Tongue (tissue), 2 donors: ENCODE results near the gene HOXA13. TPM values are rescaled to one million over a fixed set of nuclear protein-coding genes. Genes with fewer than 3 reads are reported as not detected.

Experiments
- DNase-seq: peaks from one replicate; pipeline ENCODE4 v3.0.0-alpha.2; 2015
- total RNA-seq: library from RNA; depleted of rRNA; stranded (reverse); fragments of >200 nt; gene quantifications from one replicate; pipeline ENCODE4 v1.2.3, GENCODE V29; 2014

HOXA13 gene
- total RNA-seq, 1 donor from 2014 or later, result not detected

- DNase-seq, result no peak
Observed at GRCh38 chr7:27159266-27160144, 40.4 kb downstream of the HOXA13 start.

GRCh38 chr7:27158436-27159265, 41.2 kb downstream of the HOXA13 start:
- no peak for DNase-seq

DNA sequence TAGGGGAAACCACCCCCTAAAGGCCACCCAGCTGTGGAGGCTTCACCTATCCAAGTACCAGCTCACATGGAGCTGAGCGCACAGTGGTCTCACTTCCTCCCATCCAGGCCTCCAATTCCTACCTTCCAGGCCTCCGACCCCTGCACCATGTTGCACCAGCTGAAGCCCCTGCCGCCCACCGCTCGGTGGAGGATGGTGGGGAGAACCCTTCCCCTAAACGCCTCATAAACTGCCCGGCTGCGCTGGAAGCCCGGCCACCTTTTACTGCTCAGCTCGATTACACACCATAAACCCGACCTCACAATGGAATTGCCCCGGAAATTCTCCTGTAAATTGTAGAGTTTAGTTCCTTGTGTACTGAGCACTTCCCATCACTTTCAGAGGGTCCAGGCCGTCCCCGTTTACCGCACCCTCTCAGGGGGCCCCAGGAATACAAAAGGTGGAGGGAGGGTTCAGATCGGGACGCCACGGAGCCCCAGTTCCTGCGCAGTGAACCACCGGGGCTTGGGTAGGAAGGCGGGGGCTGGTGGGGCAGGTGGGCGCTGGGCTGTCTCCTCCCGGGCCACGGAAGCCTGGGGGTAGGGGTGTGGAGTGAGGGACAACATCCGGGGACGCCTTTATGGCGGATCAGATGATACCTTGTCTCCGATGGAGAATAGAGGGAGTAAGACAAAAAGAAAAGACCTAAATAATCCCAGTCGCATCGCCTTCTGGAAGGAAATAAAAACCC, 42.0 kb downstream of the HOXA13 start:
- no peak for DNase-seq

DNA sequence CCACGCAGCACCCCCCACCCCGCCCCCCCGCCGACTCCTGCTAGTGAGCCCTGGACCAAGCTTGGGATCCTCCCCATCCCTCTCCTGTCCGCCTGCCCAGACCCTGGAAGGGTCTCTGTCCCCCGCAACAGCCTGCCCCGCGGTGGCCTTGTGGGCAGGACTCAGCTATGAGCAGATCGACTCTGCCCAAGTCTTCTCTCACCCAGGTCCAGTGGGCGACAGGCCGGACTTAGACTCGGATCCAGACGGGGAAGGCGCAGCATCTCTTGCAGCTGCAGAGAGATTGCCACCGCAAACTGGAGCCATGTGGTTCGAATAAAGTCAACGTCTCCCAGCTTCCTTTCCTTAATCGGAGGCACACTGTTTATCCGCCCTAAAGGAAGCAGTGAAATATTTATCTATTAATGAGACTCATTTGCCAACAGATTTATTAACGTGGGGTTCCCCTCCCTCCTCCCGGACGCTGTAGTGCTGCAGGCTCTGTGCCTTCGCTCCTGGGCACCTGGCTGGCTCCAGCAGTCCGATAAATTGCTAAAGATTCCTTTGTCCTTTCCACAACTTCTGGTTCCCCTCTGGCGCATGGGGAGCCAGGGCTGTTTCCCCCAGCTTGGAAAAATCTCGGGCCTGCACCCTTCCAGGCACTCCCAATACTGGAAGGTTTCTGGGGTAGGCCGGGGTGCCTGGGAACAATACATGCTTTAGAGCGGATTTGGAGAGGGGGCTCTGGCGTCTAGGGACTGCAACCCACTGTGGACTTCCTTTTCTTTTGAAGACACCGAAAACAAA, 42.8 kb downstream of the HOXA13 start:
- no peak for DNase-seq

DNA sequence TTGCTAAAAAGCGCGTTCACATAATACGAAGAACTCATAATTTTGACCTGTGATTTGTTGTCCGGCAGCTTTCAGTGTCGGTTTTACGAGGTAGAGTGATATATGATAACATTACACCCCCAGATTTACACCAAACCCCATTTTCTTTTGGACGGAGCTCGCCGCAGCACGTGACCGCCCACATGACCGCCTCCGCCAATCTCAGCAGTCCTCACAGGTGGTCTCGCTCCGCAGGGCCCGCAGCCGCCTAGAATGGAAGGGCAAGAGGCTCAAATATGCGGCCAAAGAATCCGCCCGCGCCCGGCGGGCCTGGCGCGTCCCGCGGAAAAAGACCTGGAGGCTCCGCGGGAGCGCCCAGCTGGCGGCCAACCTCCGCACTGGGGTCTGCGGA, 43.4 kb downstream of the HOXA13 start, which contains the start of gene HOXA7:
Gene HOXA7, minus strand, starts transcription at position 168 of the 391 bp plus-strand sequence. Its CDS starts 130 bp downstream, at position 38.
- no peak for DNase-seq

DNA sequence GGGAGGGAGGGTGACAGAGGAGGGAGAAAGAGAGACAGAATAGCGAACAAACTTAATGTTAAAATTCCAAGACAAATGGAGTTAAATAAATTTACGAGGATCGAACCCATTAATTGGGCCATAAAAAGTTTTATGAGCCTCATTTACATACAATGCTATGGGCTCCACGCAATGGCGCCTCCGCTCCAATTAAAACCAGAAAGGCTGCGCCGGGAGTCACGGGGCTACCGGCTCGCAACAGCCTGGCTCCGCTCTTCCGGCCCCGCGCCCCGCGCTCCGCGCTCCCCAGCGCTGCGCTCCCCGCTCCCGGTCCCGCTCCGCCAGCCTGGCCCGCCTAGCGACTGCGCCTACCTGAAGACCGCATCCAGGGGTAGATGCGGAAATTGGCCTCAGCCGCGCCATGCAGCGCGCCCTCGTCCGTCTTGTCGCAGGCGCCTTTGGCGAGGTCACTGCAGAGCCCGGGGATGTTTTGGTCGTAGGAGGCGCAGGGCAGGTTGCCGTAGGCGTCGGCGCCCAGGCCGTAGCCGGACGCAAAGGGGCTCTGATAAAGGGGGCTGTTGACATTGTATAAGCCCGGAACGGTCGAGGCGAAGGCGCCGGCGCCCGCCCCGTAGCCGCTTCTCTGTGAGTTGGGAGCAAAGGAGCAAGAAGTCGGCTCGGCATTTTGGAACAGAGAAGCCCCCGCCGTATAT, 43.9 kb downstream of the HOXA13 start:
- DNase-seq, result no peak

- DNase-seq, result no peak
Observed at GRCh38 chr7:27154901-27155815, 44.7 kb downstream of the HOXA13 start.

GRCh38 chr7:27154369-27154768, 45.5 kb downstream of the HOXA13 start:
- DNase-seq, result no peak

DNA sequence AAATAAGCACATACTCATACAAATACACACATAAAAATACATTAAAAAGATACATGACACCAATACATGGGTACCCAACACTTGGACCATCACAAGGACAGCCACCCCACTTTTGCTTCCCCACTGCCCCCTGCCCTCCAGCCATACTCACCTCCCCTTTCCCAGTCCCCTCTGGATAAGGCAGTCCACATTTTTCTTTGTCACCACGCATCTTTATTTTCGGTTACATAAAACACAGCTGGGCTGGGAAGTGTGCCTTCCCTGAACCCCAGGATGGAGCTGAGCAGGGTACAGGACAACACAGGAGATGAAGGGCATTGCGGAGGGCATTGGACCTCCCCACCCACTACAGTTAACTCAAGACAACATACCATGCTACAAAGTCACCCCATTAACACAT, 46.4 kb downstream of the HOXA13 start:
- no peak for DNase-seq

DNA sequence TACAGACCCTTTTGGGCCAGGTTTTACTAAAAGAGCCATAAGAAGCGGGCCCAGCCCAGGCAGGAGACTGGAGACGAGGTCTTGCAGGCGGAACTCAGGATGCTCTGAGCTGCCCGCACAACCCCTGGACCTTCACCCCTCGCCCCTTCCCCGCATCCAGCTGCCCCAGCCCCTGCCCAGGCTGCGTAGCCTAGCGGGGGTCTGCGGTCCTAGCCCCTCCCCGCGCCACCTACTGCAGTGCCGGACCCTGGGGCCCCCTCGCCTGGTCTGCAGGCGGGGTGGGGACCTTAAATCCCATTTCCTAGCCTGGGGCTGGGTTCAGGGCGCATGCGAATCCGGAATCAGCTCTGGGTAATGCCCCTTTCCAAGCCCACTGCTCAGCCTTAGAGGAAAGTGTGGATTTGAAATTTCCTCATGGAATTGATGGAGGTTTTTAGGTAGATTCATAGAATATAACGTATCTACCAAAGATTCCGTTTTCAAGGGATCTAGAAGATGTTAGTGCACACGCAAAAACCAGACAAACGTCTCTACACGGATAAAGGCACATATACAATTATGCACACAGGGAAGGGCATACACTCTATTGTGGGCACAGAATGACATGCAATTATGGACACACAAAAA, 47.0 kb downstream of the HOXA13 start:
- no peak for DNase-seq

GRCh38 chr7:27151931-27152815, 47.7 kb downstream of the HOXA13 start, which contains the start of gene HOXA3:
Gene HOXA3, minus strand, starts transcription at chr7:27152583. Its CDS starts 41,943 bp downstream, at chr7:27110640.
- no peak for DNase-seq

- DNase-seq, result no peak
Observed at GRCh38 chr7:27151341-27151930, 48.5 kb downstream of the HOXA13 start.

DNA sequence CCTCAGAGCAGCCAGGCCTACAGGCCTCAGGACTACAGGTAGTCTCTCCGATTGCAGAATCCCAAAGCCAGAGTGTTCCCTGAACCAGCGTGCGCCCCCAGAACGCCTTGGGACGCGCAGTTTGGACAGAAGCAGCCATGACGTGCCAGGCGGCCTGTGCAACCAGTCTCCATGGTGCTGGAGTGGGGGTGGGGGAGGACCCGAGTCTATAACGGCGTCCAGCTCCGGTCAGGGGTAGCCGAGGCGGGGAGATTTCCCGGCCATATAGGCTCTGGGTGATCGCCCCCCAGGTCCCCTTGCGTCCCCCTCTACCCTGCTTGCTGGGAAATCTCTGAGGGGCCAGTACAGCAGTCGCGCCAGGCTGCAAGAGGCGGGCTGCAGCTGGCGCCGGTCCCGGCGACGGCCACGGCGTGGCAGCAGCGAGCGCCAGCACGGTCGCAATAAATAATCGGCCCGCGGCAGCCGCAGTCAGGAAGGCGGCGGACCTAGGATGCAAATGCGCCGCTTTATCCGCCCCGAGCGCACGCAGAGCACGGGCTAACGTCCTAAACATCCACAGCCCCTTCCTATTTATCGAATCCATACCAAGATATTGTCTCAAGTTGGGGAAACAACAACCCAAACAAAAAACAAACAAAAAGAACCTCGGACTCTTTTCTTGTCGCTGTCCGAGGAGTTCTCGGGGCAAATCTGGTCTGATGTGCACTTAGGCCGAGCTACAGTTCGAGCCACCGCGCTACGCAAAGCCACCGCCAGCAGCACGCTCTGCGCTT, 49.1 kb downstream of the HOXA13 start:
- peak; percentile 85 for DNase-seq

DNA sequence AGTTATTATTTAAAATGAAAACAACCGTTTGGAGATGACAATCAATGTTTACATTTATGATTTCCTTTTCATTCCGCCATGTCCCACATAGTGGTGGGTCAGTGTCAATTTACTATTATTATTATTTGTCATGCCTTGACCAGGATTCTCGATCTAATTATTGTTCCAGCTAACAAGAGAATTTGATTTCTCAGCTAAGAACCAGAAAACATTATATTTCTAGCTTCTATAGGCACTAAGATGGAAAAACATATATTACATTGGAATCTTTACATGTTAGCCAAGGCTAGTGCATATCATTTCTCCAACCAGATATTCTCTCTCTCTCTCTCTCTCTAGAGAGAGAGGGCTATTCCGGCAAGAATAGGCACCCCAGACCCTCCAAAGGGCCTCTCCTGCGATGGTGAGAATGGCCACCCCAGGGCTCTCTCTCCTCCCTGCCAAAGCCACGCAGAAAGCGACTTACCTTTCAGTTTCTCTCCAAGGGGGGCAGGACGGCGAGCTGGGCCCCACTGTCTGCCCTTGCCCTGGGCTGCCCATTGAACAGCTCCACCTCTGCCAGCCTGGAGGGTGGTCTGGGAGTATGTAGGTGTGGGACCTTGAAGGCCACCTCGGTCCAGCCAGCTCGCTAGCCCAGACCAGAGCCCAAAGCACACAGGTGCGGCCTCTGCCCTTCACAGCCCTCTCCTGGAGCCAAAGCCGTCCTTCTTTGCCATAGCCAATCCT, 49.9 kb downstream of the HOXA13 start:
- DNase-seq, result no peak

DNA sequence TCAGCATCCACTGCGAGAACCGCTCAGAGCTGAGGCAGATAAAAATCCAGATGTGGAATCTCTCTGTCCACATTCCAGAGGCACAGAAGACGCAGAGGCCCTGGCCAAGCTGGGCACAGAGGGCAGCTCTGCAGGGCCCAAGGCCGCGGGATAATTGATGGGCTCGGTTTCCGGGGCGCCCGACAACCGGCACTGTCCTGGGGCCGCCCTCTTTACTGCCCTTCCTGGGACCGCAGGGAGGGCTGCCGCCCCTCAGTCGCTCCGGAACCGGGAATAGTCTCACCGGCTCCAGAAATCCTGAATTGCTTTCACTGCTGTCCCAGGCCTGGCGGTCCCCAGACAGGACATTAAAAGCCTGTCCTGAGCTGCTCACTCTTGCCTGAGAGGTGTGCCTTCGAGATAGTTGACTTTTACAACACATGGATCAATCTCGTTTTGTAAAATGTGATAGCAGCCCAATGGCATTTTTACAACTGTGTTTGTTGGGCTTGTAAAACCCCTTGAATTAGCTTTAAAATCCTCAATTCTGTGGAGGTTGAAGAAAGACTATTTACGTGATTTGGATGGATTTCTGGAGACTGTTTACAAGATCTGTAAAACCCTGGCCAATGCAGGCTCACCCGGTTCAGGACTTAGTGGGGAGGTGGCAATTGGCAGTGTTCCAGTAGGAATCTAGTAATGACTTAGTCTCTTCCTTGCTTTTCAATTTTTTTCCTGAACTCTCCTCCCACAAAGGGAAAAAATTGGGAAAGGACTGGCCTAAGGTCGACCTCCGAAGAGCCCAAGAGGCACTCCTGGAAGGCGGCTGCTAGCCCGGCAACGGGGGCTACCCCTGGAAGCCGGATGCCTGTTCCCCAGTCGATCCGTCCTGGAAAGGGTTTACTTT, 50.9 kb downstream of the HOXA13 start:
- no peak for DNase-seq
